Hepatocyte (in vitro differentiated cells): ENCODE data around the gene CD160.

Source experiments
- CTCF ChIP-seq: fragments of 200-600 bp; sonication (generic); IDR thresholded peaks from 2 replicates; pipeline ENCODE4 v1.5.1; 2016; ENCODE audit warnings: antibody characterized with exemption, mild to moderate bottlenecking; ENCODE audit not compliant: poor library complexity
- EZH2 ChIP-seq: fragments of 200-600 bp; sonication (generic); IDR thresholded peaks from 2 replicates; pipeline ENCODE4 v1.6.1; 2016; ENCODE audit warnings: antibody characterized with exemption, mild to moderate bottlenecking, borderline replicate concordance

- no peak for TF ChIP-seq CTCF
- TF ChIP-seq EZH2 = no peak
These were observed 12.0 kb upstream of the CD160 start, which contains the start of gene PDZK1 for GRCh38 chr1:145707183-145707867.
